ENCODE data around the gene CTIF.

DNA sequence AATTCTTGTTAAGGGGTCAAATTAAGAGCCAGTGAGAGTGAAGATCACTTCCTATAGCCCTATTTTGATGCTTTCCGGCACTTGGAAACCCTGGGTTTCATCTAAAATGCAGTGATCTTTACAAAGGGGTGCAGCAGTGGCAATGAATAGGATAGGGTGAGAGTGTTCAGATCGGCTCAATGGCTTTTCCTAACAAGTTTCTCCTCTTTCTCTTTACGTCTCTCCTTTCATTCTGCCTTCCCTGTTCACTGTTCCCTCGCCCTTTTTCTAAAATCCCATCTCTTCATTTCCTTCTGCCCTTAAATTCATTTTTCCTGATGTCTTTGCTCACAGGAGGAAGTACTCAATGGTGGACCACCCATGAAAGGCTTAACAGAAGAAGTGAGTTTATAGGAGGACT lies 86.0 kb downstream of the CTIF start:
- TF ChIP-seq POLR2A (IDR thresholded peaks at IDR 0.05; ENCODE audit: low read depth, low read length) (no peak), POLR2AphosphoS5 (IDR thresholded peaks at IDR 0.05; ENCODE audit: low read depth, low read length) (no peak)
